Measurements from ENCODE around the gene PDX1.

- TF ChIP-seq RAD21 (conservative IDR thresholded peaks at IDR 0.05) = no peak
- no peak for TF ChIP-seq EZH2 (IDR thresholded peaks at IDR 0.05; ENCODE audit: borderline replicate concordance, insufficient read depth, low read length, poor library complexity, severe bottlenecking)
- TF ChIP-seq, protein P1, sequence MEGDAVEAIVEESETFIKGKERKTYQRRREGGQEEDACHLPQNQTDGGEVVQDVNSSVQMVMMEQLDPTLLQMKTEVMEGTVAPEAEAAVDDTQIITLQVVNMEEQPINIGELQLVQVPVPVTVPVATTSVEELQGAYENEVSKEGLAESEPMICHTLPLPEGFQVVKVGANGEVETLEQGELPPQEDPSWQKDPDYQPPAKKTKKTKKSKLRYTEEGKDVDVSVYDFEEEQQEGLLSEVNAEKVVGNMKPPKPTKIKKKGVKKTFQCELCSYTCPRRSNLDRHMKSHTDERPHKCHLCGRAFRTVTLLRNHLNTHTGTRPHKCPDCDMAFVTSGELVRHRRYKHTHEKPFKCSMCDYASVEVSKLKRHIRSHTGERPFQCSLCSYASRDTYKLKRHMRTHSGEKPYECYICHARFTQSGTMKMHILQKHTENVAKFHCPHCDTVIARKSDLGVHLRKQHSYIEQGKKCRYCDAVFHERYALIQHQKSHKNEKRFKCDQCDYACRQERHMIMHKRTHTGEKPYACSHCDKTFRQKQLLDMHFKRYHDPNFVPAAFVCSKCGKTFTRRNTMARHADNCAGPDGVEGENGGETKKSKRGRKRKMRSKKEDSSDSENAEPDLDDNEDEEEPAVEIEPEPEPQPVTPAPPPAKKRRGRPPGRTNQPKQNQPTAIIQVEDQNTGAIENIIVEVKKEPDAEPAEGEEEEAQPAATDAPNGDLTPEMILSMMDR (IDR thresholded peaks at IDR 0.05; ENCODE audit: poor library complexity, severe bottlenecking) = no peak
Measured at GRCh38 chr13:27896726-27897125, 23.1 kb upstream of the PDX1 start.
